ENCODE results near the gene TRDMT1.

Gene TRDMT1, protein sequence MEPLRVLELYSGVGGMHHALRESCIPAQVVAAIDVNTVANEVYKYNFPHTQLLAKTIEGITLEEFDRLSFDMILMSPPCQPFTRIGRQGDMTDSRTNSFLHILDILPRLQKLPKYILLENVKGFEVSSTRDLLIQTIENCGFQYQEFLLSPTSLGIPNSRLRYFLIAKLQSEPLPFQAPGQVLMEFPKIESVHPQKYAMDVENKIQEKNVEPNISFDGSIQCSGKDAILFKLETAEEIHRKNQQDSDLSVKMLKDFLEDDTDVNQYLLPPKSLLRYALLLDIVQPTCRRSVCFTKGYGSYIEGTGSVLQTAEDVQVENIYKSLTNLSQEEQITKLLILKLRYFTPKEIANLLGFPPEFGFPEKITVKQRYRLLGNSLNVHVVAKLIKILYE

DNA sequence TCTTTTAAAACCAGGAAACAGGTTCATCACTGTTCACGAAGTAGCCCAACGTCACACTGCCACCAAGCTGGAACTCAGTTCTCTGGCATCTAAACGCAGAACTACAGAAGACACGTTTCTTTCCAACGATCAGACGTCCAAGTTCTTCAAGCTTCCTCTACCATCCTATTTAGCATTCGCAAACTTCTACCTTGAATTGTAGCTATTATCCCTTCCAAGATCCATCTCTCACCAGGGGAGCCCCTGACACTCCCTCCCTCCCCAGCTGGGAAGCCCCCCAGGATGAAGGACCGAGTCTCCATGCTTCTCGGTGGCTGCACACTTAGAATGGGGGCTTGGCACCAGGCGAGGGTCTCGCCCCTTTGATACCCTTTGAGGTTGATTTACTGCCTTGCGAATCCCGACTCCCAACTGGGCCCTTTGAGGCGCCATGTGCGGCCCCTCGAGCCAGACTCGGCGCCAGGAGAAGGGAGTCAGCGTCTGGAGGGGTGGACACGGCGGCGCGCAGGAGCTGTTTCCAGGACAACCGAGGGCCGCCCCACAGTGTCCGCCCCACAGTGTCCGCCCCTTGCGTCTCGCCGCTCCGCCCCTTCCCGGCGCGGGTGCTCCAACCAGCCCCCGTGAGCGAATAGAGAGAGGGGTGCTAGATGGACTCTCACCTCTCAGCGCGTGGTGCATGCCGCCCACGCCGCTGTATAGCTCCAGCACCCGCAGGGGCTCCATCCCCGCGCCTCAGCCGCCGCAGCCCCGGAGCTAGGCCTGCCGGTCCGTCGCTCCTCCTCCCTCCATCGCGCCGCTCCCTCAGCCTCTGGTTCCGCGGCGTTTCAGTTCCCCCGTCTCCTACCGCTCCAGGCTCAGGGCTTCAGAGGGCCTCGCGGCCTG, at the start of gene TRDMT1:
Gene TRDMT1, minus strand, starts transcription at position 761 of the 882 bp plus-strand sequence. Its CDS starts 38 bp downstream, at position 723.
- peak; percentile 94 to 96 for DNase-seq (ENCODE audit: low read depth in 2 of 2)
- peak within 1 kb of the TSS; percentile 58 to 69 for H3K4me3 ChIP-seq (replicated peaks in 1 of 2; ENCODE audit: low read depth in 2 of 2, low read length in 2 of 2)
- TF ChIP-seq, protein P1, sequence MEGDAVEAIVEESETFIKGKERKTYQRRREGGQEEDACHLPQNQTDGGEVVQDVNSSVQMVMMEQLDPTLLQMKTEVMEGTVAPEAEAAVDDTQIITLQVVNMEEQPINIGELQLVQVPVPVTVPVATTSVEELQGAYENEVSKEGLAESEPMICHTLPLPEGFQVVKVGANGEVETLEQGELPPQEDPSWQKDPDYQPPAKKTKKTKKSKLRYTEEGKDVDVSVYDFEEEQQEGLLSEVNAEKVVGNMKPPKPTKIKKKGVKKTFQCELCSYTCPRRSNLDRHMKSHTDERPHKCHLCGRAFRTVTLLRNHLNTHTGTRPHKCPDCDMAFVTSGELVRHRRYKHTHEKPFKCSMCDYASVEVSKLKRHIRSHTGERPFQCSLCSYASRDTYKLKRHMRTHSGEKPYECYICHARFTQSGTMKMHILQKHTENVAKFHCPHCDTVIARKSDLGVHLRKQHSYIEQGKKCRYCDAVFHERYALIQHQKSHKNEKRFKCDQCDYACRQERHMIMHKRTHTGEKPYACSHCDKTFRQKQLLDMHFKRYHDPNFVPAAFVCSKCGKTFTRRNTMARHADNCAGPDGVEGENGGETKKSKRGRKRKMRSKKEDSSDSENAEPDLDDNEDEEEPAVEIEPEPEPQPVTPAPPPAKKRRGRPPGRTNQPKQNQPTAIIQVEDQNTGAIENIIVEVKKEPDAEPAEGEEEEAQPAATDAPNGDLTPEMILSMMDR (IDR thresholded peaks at IDR 0.05; ENCODE audit: low read depth, low read length) = no peak

DNA sequence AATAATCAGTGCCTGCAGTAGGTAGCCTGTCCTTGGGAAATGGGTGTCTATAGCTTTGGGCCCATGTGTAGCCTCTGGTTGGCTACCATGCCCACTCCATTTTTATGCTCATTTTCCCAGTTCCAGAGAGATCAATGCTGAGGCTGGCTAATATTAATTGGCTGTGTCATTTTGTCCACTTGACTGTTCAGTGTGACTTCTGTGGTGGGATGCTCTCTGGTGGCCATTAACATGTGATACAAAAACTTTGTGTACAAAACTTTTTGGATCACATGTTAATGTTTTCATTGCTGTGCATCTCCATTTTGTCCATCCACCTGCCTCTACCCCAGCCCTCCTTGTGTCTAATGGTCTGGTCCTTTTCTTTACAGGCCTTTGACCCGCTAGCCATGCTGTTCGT, 49.3 kb upstream of the TRDMT1 start:
- peak; percentile 12 to 33 for DNase-seq (ENCODE audit: low read depth in 2 of 2)
- TF ChIP-seq, protein P1 (IDR thresholded peaks at IDR 0.05; ENCODE audit: low read depth, low read length) = no peak
- no peak overlapping the region for H3K4me3 ChIP-seq (replicated peaks in 1 of 2; ENCODE audit: low read depth in 2 of 2, low read length in 2 of 2)

DNA sequence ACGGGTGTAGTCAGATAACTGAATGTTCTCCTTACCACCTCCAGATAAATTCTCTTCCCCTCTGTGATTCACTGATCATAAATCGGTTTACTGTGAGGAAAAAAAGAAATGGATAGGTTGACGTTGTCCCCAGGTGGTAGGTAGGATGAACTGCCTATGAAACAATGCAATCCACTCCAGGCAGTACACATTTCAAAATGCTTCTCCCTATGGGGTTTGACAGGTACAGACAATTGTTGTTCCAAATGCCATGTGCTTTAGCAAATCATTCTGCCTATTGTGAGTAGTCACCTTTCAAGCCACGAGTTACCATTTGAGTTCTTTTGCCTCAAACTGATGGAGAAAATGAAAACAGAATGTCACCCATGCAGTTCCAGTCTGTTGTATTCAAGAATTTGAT, 48.3 kb upstream of the TRDMT1 start:
- TF ChIP-seq, protein P1 (IDR thresholded peaks at IDR 0.05; ENCODE audit: low read depth, low read length) = peak; percentile 55
- DNase-seq (ENCODE audit: low read depth in 2 of 2) = peak; percentile 51 to 54
- H3K4me3 ChIP-seq (replicated peaks in 1 of 2; ENCODE audit: low read depth in 2 of 2, low read length in 2 of 2) = no peak overlapping the region

DNA sequence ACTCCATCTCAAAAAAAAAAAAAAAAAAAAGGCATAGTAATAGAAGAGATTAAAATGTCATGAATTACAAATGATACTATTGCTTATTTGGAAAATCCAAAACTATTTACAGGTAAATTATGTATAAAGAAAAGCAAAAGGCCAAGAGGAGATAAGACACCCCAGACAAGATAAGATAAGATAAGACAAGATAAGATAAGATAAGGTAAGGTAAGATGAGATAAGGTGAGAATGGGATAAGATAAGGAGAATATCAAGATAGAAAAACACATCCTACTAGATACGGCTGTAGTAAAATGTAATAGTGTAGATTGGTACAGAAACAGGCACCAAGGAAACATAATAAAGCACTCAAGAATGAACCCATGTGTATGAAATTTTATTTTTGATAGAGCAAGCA, 47.5 kb upstream of the TRDMT1 start:
- TF ChIP-seq, protein P1 (IDR thresholded peaks at IDR 0.05; ENCODE audit: low read depth, low read length) = no peak
- no peak overlapping the region for H3K4me3 ChIP-seq (replicated peaks in 1 of 2; ENCODE audit: low read depth in 2 of 2, low read length in 2 of 2)
- DNase-seq (ENCODE audit: low read depth in 2 of 2) = no peak

DNA sequence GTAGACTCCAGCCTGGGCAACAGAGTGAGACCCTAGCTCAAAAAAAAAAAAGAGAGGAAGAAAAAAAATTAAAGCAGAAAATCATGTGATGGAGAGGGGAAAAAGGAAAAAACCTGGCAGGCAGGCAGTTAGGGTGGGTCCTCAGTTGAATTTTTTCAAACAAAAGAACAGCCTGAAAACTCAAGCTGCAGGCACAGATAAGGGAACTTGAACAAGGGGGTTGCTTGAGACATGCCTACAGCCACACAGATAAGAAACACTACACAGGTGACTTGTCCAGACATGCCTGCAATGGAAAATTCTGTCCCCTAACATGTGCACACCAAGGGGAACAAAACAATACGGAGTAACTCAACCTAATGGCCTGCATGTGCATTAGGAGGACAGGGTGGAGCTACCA, 45.7 kb upstream of the TRDMT1 start:
- DNase-seq (ENCODE audit: low read depth in 2 of 2) = no peak
- TF ChIP-seq, protein P1 (IDR thresholded peaks at IDR 0.05; ENCODE audit: low read depth, low read length) = no peak
- no peak overlapping the region for H3K4me3 ChIP-seq (replicated peaks in 1 of 2; ENCODE audit: low read depth in 2 of 2, low read length in 2 of 2)

DNA sequence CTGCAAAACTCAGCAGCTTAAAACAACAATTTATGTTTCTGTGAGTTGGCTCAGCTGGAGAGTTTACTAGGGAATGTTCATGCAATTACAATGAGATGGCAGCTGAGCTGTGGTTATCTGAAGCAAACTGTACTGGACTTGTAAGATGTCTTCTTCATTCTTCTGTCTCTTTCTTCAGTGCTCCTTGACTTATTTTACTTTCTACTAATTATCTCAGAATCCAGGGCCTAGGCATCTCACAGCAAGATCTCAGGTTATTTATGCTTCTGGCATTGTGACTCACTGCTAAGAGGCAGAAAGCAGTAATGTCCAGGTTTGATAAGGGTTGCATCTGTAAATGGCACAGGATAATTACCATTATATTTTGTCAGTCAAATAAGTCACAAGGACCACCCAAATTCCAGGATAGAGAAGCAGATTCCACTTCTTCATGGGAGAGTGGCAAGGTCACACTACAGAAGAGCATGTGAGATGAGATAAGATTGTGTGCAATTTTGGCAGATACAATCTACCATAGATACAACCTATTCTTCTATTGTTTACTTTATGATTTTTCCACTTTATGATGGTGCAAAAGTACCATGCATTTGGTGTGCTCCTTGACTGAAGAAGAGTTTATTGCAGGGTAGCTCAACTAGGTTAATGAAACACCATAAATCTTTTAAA, 43.4 kb upstream of the TRDMT1 start:
- TF ChIP-seq, protein P1 (IDR thresholded peaks at IDR 0.05; ENCODE audit: low read depth, low read length) = no peak
- no peak overlapping the region for H3K4me3 ChIP-seq (replicated peaks in 1 of 2; ENCODE audit: low read depth in 2 of 2, low read length in 2 of 2)
- no peak for DNase-seq (ENCODE audit: low read depth in 2 of 2)
